Endothelial cell of umbilical vein (primary cell): ENCODE data around the gene PCSK9. TPM values are rescaled to one million over a fixed set of nuclear protein-coding genes. Genes with fewer than 3 reads are reported as not detected.

Experiments
- BruUV-seq: library from RNA; stranded (reverse); fragments of 400-500 nt; replicated peaks from 2 replicates; lab custom pipeline; 2021; lab: Mats Ljungman, UMichigan
- CTCF ChIA-PET: fragments of 300-600, 350-600 bp; sonication (Branson Sonifier 250); formaldehyde crosslinking; loops from one replicate; lab custom pipeline; 2021; ENCODE audit warnings: antibody characterized with exemption, inconsistent platforms; lab: Charles Lee
- POLR2A ChIA-PET: fragments of 300-600, 350-600 bp; sonication (Branson Sonifier 250); formaldehyde crosslinking; loops from one replicate; lab custom pipeline; 2021; ENCODE audit warnings: antibody characterized with exemption, inconsistent platforms; lab: Charles Lee
- DNase-seq: peaks from one replicate; pipeline ENCODE4 v3.0.0-alpha.2; 2011; ENCODE audit warnings: low read depth, low spot score
- FAIRE-seq: peaks from 2 replicates; lab custom pipeline; 2011; peaks lifted over from hg19 to GRCh38; lab: Jason Lieb, UNC
- H2AFZ ChIP-seq: 2 replicates; pipeline ENCODE4 v1.6.0; 2012; ENCODE audit warnings: low read depth, low read length, control low read depth, inconsistent platforms
- H3K27ac ChIP-seq: 2 replicates; pipeline ENCODE4 v1.5.1; 2011; ENCODE audit warnings: low read depth, mild to moderate bottlenecking, control low read depth, low read length, moderate library complexity; ENCODE audit not compliant: insufficient read depth
- H3K27me3 ChIP-seq, 2 experiments: 2 replicates each; pipeline versions ENCODE4 v1.6.0 to v1.6.1; 2011; ENCODE audit warnings: low read length in 2 of 2, mixed read lengths in 1 of 2; ENCODE audit not compliant: control insufficient read depth in 2 of 2, insufficient read depth in 2 of 2
- H3K36me3 ChIP-seq, 2 experiments: 2 replicates in 1 of 2; 3 replicates in 1 of 2; pipeline ENCODE4 v1.5.1; 2011; ENCODE audit warnings: low read length in 2 of 2, mild to moderate bottlenecking in 1 of 2, moderate library complexity in 1 of 2; ENCODE audit not compliant: control insufficient read depth in 2 of 2, insufficient read depth in 2 of 2; ENCODE audit errors: extremely low read depth in 1 of 2
- H3K4me1 ChIP-seq: 3 replicates; pipeline ENCODE4 v1.5.1; 2011; ENCODE audit warnings: mild to moderate bottlenecking, low read length; ENCODE audit not compliant: control insufficient read depth, insufficient read depth; ENCODE audit errors: extremely low read depth
- H3K4me2 ChIP-seq: 2 replicates; pipeline ENCODE4 v1.6.1; 2011; ENCODE audit warnings: low read length, control low read depth, mixed read lengths; ENCODE audit not compliant: insufficient read depth
- H3K4me3 ChIP-seq, 3 experiments: fragments of 200-600 bp in 1 of 3; sonication (generic), shearing (Covaris generic) in 1 of 3; replicated peaks in 1 of 3; 2 replicates each; pipeline ENCODE4 v1.5.1; 2011 to 2016; ENCODE audit warnings: control low read depth in 3 of 3, low read length in 3 of 3, mild to moderate bottlenecking in 2 of 3, inconsistent platforms in 1 of 3, low read depth in 1 of 3, moderate library complexity in 1 of 3; ENCODE audit not compliant: insufficient read depth in 1 of 3
- H3K79me2 ChIP-seq: 2 replicates; pipeline ENCODE4 v1.6.0; 2012; ENCODE audit warnings: low read length, inconsistent platforms; ENCODE audit not compliant: control insufficient read depth, insufficient read depth
- H3K9ac ChIP-seq: replicated peaks from 2 replicates; pipeline ENCODE3; 2011; ENCODE audit warnings: low read length, control low read depth; ENCODE audit not compliant: insufficient read depth; ENCODE audit errors: extremely low read depth
- H3K9me1 ChIP-seq: replicated peaks from 3 replicates; pipeline ENCODE4 v1.6.0; 2011; ENCODE audit warnings: mild to moderate bottlenecking, low read length; ENCODE audit not compliant: control insufficient read depth, insufficient read depth; ENCODE audit errors: extremely low read depth
- H3K9me3 ChIP-seq: replicated peaks from 2 replicates; pipeline ENCODE4 v1.5.1; 2012; ENCODE audit warnings: low read length, inconsistent platforms; ENCODE audit not compliant: control insufficient read depth, insufficient read depth
- H4K20me1 ChIP-seq: replicated peaks from 2 replicates; pipeline ENCODE3; 2011; ENCODE audit warnings: mild to moderate bottlenecking, low read length; ENCODE audit not compliant: control insufficient read depth, insufficient read depth; ENCODE audit errors: extremely low read depth
- CTCF ChIP-seq, 2 donors: IDR thresholded peaks; 1 replicate in 1 of 2; 2 replicates in 1 of 2; pipeline ENCODE4 v1.5.1; 2011; ENCODE audit warnings: low read length in 2 of 2, mild to moderate bottlenecking in 2 of 2, moderate library complexity in 2 of 2, control low read depth in 1 of 2, inconsistent platforms in 1 of 2, low read depth in 1 of 2; ENCODE audit not compliant: insufficient read depth in 1 of 2; ENCODE audit errors: extremely low read depth in 1 of 2
- EZH2 ChIP-seq: IDR thresholded peaks from 2 replicates; pipeline ENCODE4 v1.6.1; 2012; ENCODE audit warnings: borderline replicate concordance, low read depth, mild to moderate bottlenecking, moderate library complexity, low read length, inconsistent platforms; ENCODE audit not compliant: severe bottlenecking
- FOS ChIP-seq: IDR thresholded peaks from 2 replicates; pipeline ENCODE4 v1.6.1; 2011; ENCODE audit warnings: mild to moderate bottlenecking, low read length, moderate library complexity, borderline replicate concordance; ENCODE audit not compliant: insufficient read depth
- GATA2 ChIP-seq: IDR thresholded peaks from 2 replicates; pipeline ENCODE4 v1.7.0; 2011; ENCODE audit warnings: low read depth, mild to moderate bottlenecking, moderate library complexity, mixed read lengths, low read length; ENCODE audit not compliant: insufficient read length, insufficient read depth
- JUN ChIP-seq: IDR thresholded peaks from 2 replicates; pipeline ENCODE4 v1.6.1; 2011; ENCODE audit warnings: borderline replicate concordance, low read depth; ENCODE audit not compliant: insufficient read length, insufficient read depth
- MAX ChIP-seq: IDR thresholded peaks from 2 replicates; pipeline ENCODE4 v1.6.1; 2011; ENCODE audit not compliant: insufficient read depth, insufficient read length
- MYC ChIP-seq: IDR thresholded peaks from one replicate; pipeline ENCODE4 v1.6.1; 2011; ENCODE audit warnings: mild to moderate bottlenecking, low read depth, low read length
- POLR2A ChIP-seq: IDR thresholded peaks from 2 replicates; pipeline ENCODE4 v1.6.1; 2012; ENCODE audit warnings: low read depth, mild to moderate bottlenecking, control low read depth, low read length
- POLR2AphosphoS5 ChIP-seq: IDR thresholded peaks from 2 replicates; pipeline ENCODE4 v1.6.1; 2012; ENCODE audit warnings: low read depth, mild to moderate bottlenecking, control low read depth, low read length, moderate library complexity; ENCODE audit not compliant: insufficient read depth
- dilution Hi-C: fragments of 300-500 bp; cut with MboI; formaldehyde crosslinking; loops from one replicate; pipeline ENCODE4 v1.15.0; 2019; ENCODE audit warnings: low sequenced_read_pairs; ENCODE audit not compliant: extremely low pct_ligation_motif_present
- intact Hi-C: fragments of 100-400 bp; cut with micrococcal nuclease; formaldehyde crosslinking; loops from one replicate; pipeline ENCODE4 v1.10.0; 2022
- polyA plus RNA-seq, 4 experiments: library from polyadenylated mRNA; depleted of rRNA in 3 of 4; stranded (reverse) in 3 of 4; unstranded in 1 of 4; fragments of >200 nt; gene quantifications; 2 replicates each; pipeline versions ENCODE4 v1.2.1 to v1.2.3, GENCODE V29; 2011 to 2012; ENCODE audit warnings: missing spikeins in 1 of 4
- total RNA-seq: library from RNA; stranded (reverse); gene quantifications from 2 replicates; pipeline ENCODE4 v1.2.3, GENCODE V29; 2021

PCSK9 gene
- total and polyA plus RNA-seq, 2 donors (not counting 3 experiments of a cell fraction or from before 2014, with no cell fraction given): 0.17 to 0.35 TPM

GRCh38 chr1:55070293-55071164 lies 31.2 kb downstream of the PCSK9 start:
- H3K27me3 ChIP-seq: no peaks in the 10 kb centered on the region
- H3K9me1 ChIP-seq: no peaks in the 10 kb centered on the region
- dilution Hi-C loops (no loop called here), intact Hi-C loops (loop anchor here (2.0 to 5.0 kb wide), 2 partner anchors 206 to 267 kb away; no protein-coding TSS in a partner anchor)
- no peak overlapping the region for H3K9ac ChIP-seq
- BruUV-seq: no TSS peak
- H3K4me3 ChIP-seq: no peak overlapping the region
- H4K20me1 ChIP-seq: no peaks in the 10 kb centered on the region
- TF ChIP-seq GATA2: no peak
- TF ChIP-seq MYC: no peak
- TF ChIP-seq FOS: no peak
- TF ChIP-seq POLR2A: no peak
- TF ChIP-seq MAX: no peak
- TF ChIP-seq EZH2: no peak
- TF ChIP-seq JUN: no peak
- TF ChIP-seq POLR2AphosphoS5: no peak
- TF ChIP-seq CTCF (IDR thresholded peaks at IDR 0.05; ENCODE audit: extremely low read depth in 1 of 2, insufficient read depth in 1 of 2, low read depth in 1 of 2, low read length in 2 of 2): no peak
- no peaks in the 10 kb centered on the region for H3K9me3 ChIP-seq
- no peak overlapping the region for H3K4me2 ChIP-seq
- H3K4me1 ChIP-seq: no peaks in the 10 kb centered on the region
- no peak overlapping the region for H3K27ac ChIP-seq
- no peak overlapping the region for H2AFZ ChIP-seq
- DNase-seq: no peak
- FAIRE-seq: no peak
- POLR2A ChIA-PET: no interaction called here
- peaks cover 10 to 31% of the 10 kb centered on the region in 2 experiments for H3K36me3 ChIP-seq
- CTCF ChIA-PET: interaction anchor here (1.1 to 3.6 kb wide), 5 partner anchors 10 to 268 kb away, joined by 3 to 34 read pairs (median 5); no protein-coding TSS in a partner anchor
- H3K79me2 ChIP-seq: no peaks in the 10 kb centered on the region
